HG03060 (cell line): Measurements from ENCODE around the gene OR2S2.

Experiments
- ATAC-seq: cut with Tn5 transposase; IDR thresholded peaks from one replicate; pipeline ENCODE4 v1.9.1; 2021; ENCODE audit warnings: low read depth, moderate number of reproducible peaks; ENCODE audit not compliant: unreplicated experiment

OR2S2 gene

GRCh38 chr9:35965011-35965410, 7.1 kb upstream of the OR2S2 start:
- no peak for ATAC-seq

GRCh38 chr9:35962126-35962906, 4.4 kb upstream of the OR2S2 start:
- ATAC-seq: no peak

DNA sequence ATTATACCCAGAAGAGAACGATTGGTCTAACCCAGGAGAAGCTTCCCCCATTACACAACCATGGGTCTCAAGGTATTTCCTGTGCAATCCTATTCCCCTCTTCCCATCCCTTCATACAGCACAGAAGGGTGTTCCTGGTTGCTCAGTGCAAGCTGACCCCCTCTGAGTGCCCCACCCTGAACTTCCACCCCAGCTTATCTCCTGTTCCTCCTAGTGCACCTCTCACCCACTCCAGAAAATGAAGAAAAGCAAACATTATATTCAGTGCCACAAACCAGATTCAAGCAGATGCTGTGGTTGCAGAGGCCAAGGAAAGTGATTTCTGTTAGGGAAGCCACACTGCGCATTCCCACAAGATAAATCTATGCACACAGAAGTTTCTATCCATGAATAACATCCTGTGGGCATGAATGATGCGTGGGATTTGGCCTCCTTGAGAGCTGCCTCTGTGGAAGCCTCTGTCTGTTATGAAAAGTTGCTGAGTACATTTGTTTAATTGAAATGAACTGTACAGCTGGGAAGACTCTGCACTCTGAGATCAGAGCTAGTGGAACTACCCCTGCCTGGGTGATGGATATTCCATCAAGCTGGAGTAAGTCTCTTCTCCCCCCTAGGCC, 2.2 kb upstream of the OR2S2 start:
- no peak for ATAC-seq

DNA sequence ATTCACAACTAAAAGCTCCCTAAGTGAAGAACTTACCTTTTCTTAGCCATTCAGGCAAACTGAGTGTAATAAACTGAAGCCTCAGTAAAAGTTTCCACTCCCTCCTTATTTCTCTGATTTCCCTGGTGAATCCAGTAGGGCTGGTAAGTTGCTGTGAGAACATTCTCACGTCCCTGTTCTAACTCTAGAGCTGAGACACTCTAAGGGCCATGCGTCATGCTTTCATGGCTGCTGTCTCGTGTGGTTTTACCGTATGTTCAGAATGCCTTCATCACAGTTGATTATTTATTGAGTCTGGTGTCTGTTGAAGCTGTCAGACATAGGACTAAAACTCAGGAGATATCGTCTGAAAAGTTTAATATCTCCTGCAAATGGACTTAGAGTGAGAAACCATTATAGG, 1.3 kb downstream of the OR2S2 start:
- no peak for ATAC-seq

- no peak for ATAC-seq
Observed at GRCh38 chr9:35954942-35955546, 2.9 kb downstream of the OR2S2 start.

- ATAC-seq: no peak
Observed at GRCh38 chr9:35952526-35953191, 5.3 kb downstream of the OR2S2 start.

DNA sequence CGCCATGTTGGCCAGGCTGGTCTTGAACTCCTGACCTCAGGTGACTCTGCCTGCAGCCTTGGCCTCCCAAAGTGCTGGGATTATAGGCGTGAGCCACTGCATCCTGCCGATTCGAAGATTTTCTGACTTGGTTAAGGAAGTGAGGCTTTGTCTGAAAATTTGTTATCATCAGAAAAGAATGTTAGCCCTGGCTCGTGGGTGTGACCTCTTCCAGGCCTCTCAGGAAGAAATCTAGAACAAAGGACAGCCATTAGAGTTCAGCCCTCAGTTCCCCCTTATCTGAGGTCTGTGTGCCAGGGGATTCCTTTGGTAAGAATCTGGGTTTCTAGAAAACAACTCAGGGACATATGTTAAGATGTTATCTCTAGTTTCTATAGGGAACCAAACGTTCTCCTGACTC, 6.2 kb downstream of the OR2S2 start:
- ATAC-seq: no peak

DNA sequence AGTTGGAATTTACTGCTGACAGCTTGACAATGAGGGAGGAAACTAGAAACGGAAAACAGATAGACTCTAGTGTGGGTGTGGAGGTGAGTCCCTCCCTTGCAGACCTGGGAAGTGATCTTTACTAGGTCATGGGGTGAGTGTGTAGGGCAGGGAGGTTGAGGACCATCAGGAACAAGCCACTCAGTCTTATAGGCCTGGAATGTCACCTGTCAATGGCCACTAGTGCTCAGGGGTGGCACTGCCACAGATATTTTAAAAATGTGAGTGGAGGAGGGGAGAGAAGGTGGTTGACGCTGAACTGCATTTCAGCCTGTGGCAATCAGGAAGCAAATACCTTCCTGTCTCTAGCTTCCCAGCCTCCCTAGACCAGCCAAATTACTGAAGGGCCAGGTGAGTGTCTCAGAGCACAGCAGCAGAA, 9.0 kb downstream of the OR2S2 start:
- ATAC-seq: no peak

DNA sequence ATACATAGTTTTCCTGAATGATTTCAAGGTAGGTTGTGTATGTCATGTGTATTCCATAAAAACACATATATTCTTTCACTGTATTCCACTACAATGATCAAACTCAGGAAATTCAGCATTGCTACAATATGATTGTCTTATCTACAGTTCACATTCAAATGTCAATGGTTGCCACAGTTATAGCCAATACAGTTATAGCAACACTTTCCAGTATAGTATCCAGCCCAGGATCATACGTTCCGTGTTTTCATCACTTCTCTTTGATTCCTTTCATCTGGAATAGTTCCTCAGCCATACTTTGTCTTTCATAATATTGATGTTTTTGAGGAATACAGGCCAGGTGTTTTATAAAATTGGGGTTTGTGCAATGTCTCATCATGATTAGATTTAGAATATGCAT, 9.5 kb downstream of the OR2S2 start:
- ATAC-seq: no peak

DNA sequence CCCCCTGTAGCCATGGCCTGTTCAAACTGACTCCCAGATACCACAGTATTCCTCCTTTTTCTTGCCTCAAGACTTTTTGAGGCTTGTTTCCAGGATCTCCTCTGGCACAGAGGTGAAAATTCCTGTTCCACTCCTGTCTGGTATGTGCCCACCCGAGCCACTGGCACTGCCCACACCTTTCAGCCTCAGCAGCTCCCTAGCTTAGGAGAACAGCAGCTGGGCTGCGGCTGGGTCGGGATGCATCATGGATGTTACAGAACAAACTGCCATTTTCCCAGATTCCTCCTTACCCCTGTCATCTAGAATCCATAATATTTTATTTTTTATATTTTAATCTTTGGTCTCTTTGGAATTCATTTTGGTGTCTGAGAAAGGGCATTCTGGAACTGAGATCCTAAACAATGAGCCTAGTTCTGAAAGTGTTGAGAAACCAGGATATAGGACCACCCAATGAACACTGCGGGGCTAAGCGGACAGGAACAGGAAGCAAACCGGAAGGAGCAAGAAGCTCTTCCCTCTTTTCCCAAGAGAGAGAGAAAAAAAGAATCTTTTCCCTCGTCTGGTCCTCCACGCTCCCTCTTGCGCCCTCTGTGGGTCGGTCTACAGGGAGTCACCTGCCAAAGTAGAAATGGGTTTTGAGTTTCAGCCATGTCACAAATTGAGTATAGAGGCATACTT, 12.5 kb downstream of the OR2S2 start:
- no peak for ATAC-seq

DNA sequence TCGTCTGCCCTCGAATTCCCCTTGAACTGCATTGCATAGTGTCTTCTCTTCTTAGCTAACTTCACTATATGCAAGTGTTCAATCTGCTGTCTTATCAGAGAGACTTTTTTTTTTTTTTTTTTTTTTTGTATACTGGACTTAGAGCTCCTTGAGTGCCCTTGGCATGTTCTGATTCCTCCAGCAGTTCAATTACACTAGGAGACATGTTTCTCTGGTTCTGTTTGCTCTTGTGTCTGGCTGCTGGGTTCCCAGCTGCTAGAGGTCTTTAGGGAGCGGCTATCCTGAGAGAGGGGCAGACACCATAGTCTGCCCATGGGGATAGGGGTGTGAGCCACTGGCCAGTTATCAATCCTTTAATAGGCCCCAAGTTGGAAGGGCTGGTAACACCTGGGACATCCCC, 13.1 kb downstream of the OR2S2 start:
- ATAC-seq: no peak

- no peak for ATAC-seq
Observed at GRCh38 chr9:35944173-35944572, 13.8 kb downstream of the OR2S2 start.

- no peak for ATAC-seq
Observed at GRCh38 chr9:35942286-35942685, 15.7 kb downstream of the OR2S2 start.

DNA sequence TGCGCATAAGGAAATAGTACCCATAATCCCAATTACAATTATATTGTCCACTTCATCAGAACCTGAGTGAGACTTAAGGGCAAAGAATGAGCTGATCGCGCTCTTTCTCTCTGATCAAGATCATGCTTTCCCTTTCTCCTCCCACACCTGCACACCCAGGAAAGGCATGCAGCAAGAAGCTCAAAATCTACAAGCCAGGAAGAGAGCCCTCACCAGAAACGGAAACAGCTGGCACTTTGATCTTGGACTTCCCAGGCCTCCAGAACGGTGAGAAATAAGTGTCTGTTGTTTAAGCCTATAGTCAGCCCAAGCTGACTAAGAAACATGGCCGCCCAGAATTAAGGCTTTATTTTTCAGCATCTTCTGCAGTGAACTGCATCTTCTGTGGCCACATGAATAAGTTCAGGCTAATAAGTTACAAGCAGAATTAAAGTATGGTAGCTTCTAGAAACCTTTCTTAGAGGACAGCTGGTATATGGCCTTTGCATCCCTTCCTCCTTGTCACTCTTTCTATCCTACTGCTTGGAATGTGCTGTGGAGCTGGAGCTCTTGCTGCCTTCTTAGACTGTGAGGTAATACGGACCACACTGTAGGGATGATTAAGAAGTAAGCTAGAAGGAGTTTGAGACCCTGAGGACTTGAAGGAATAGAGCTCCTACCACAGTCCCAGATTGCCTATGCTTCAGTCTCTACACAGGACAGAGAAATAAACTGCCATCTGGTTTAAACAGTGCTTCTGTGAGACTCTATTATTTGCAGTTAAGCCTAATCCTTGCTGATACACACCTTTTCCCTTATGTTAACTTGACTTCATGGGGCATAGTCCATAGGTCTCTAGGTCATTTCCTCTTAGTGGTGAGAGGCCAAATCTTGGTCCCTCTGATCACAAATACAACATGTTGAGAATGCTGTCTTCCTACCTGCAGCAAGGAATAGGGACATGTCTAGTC, 17.2 kb downstream of the OR2S2 start:
- ATAC-seq: no peak

DNA sequence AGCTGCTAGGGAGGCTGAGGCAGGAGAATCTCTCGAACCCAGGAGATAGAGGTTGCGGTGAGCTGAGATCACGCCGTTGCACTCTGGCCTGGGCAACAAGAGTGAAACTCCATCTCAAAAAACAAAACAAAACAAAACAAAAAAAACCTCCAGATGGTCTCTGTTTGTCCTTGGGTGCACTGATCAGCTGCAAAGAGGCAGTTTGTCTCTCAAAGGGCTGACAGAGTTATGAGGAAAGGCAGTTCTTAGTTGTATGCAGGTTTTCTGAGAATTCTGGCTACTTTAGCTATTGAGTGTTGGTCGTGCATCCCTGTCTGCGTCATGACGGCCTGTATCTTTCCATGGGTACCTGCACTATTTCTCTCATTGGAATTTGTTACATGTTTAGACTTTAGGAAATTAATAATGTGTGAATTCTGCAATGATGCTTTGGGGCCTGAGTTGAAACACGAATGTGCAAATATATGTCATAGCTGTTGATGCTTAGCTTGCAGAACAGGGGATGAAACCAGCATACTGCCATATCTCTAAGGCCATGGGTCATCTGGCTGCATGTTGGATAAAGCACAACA, 18.2 kb downstream of the OR2S2 start:
- no peak for ATAC-seq

DNA sequence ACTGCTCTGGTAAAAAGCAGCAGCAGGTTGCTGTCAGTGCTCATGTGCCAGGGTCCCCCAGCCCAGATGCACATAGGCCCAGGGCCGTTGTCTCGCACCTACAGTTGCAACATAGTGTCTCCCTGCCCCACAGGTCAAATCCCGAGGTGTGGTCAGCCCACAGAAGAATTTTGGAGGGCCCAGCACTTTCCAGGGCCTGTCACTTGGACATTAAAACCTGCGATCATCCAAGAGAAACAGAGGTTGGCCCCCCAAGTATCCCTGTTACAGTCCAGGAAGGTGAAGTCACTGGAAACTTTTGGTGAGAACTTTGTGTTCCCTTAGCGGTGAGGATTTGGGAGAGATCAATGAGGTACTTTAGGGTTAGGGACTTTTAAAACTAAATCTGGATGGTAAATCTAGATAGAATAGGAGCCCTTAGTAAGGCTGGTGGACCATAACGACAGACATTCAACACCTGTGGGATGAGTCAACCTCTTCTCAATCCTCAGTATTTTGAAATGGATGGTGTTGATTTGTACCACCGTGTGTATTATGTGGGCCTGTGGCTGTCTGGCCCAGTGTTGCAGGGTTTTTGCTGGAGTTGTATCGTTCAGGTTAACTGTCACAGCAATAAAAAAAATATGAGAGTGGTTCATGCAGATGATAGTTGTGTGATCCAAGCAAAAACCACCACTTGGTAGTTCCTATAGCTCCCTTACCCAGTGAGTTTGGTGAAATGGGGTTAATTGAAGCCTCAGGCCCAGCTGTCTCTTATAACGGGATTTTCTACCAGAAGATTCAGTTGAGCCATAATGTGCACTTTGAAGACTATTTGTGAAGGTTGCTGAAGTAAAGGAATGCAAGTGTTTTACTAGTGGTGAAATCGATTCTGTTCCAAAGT, 19.2 kb downstream of the OR2S2 start:
- ATAC-seq: no peak

GRCh38 chr9:35937227-35937626, 20.7 kb downstream of the OR2S2 start:
- ATAC-seq: no peak

DNA sequence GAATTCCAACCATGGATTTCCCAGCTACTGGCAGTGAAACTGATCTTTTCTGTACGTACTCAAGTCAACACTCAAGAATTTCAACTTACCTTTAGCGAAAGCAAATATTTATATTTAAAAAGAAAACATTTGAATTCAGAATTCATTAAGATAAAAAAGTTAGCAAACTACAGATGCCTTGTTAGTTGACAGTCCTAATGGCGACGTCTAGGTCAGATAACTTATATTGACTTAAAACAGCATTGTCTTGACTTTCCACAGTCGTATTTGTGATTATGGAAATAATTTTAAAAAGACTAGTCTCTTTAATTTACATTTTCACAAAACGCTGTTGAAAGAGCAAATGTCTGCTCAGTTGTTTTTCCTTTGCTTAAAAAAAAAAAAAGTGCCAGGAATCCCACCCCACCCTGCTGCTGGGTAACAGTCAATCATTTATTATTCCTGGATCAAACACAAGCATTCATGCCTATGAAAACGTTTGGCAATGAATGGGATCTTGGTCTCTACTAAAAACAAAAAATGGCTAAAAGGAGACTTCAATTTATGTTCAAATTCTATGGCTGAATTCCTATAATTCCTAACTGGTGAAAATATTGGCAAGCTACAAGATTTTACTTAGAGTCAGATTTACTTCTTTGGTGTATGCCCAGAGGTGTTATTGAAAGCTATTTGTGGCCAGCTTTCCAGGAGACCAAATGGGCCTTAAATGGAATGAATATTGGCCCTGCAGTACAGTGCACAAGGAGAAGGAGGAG, 22.0 kb downstream of the OR2S2 start:
- ATAC-seq: no peak
